Measurements from ENCODE around the gene EFNA4. TPM values are rescaled to one million over a fixed set of nuclear protein-coding genes. Genes with fewer than 3 reads are reported as not detected.

The EFNA4 gene
- polyA plus RNA-seq, 1 of the 3 experiments (the other 2 are of a cell fraction), result 17.7 TPM

- CTCF ChIA-PET, result interaction anchor here (0.7 to 5.3 kb wide), 7 partner anchors 8 to 88 kb away, joined by 3 to 156 read pairs (median 43); partner anchors contain the start of genes ADAM15, KRTCAP2, SLC50A1 and TRIM46
- Histone ChIP-seq H3K4me1 (ENCODE audit: control insufficient read depth in 1 of 2, insufficient read depth in 2 of 2, low read depth in 1 of 2, low read length in 1 of 2) (peaks cover 21 to 33% of the 10 kb centered on the region in 2 experiments; a peak in 3 of 4 replicates), H3K27ac (ENCODE audit: low read depth in 2 of 2, low read length in 1 of 2) (no peak overlapping the region), H3K4me3 (ENCODE audit: low read depth in 2 of 2, low read length in 1 of 2) (no peak overlapping the region), H3F3A (replicated peaks; ENCODE audit: insufficient read depth) (peaks cover 3% of the 10 kb centered on the region), H3K9me3 (no peaks in the 10 kb centered on the region), H4K20me1 (ENCODE audit: insufficient read depth) (no peaks in the 10 kb centered on the region), H3K9me2 (no peaks in the 10 kb centered on the region), H3K36me3 (replicated peaks in 1 of 2; ENCODE audit: control insufficient read depth in 1 of 2, insufficient read depth in 2 of 2, low read length in 1 of 2) (no peaks in the 10 kb centered on the region), H2AFZ (ENCODE audit: low read depth) (no peak overlapping the region), H3K9ac (no peak overlapping the region), H3K79me2 (ENCODE audit: insufficient read depth) (no peaks in the 10 kb centered on the region), H3K4me2 (no peak overlapping the region), H3K27me3 (ENCODE audit: insufficient read depth) (peaks cover 23% of the 10 kb centered on the region)
- no peak for DNase-seq
- no peak for TF ChIP-seq YY1 (IDR thresholded peaks at IDR 0.05; ENCODE audit: low read depth)
- TF ChIP-seq TEAD4 (IDR thresholded peaks at IDR 0.05; ENCODE audit: borderline replicate concordance, insufficient read depth), result no peak
- TF ChIP-seq PBX3 (IDR thresholded peaks at IDR 0.05), result no peak
- TF ChIP-seq NRF1 (IDR thresholded peaks at IDR 0.05; ENCODE audit: low read depth, low read length), result no peak
- no peak for TF ChIP-seq FOXJ3 (CRISPR knock-in tag; IDR thresholded peaks at IDR 0.05)
- no peak for TF ChIP-seq JUND (IDR thresholded peaks at IDR 0.05)
- no peak for TF ChIP-seq RXRA (IDR thresholded peaks at IDR 0.05; ENCODE audit: borderline replicate concordance, low read depth)
- TF ChIP-seq USF2 (IDR thresholded peaks at IDR 0.05; ENCODE audit: borderline replicate concordance, low read depth, low read length), result no peak
- no peak for TF ChIP-seq ZBTB33 (IDR thresholded peaks at IDR 0.05; ENCODE audit: borderline replicate concordance, low read depth)
- no peak for TF ChIP-seq RAD21 (IDR thresholded peaks at IDR 0.05; ENCODE audit: low read length)
- TF ChIP-seq MAX (IDR thresholded peaks at IDR 0.05; ENCODE audit: low read depth), result no peak
- TF ChIP-seq CTCF (IDR thresholded peaks at IDR 0.05), result no peak
- no peak for TF ChIP-seq MXI1 (IDR thresholded peaks at IDR 0.05; ENCODE audit: low read depth, low read length)
- TF ChIP-seq EZH2phosphoT487 (IDR thresholded peaks at IDR 0.05; ENCODE audit: borderline replicate concordance, low read depth), result no peak
- TF ChIP-seq EP300 (IDR thresholded peaks at IDR 0.05; ENCODE audit: borderline replicate concordance in 1 of 2, low read depth in 1 of 2, low read length in 1 of 2), result no peak
- TF ChIP-seq MEF2A (IDR thresholded peaks at IDR 0.05; ENCODE audit: borderline replicate concordance, low read depth), result no peak
- TF ChIP-seq NFIC (IDR thresholded peaks at IDR 0.05; ENCODE audit: borderline replicate concordance), result no peak
- no peak for TF ChIP-seq GATA2 (CRISPR knock-in tag; IDR thresholded peaks at IDR 0.05)
- POLR2A ChIA-PET, result no interaction called here
- WGBS (ENCODE audit: low lambda C conversion rate), result 50% methylated on average over 1 of the region's 6 CpGs
Observed at GRCh38 chr1:155083052-155083541, 19.6 kb downstream of the EFNA4 start.
